ENCODE data around the gene VTI1A.

DNA sequence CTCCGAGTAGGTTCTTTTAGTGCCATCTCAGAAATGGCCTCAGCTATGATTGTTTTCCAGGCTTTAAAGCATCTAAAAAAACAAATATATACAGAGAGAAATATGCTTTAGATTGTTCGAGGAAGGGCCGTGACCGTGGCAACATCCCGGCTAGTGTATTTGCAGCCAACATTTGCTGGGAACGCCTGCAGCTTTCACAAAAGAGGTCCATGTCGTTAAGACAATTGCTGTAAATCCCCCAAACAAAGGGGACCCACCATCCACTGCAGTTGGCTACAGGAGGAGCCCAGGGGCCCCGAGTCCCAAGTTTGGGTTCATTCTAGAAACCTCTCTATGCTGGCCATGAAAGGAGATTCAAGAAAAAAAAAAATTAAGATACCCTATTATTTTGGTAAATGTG lies 350.2 kb downstream of the VTI1A start:
- TF ChIP-seq, protein P1, sequence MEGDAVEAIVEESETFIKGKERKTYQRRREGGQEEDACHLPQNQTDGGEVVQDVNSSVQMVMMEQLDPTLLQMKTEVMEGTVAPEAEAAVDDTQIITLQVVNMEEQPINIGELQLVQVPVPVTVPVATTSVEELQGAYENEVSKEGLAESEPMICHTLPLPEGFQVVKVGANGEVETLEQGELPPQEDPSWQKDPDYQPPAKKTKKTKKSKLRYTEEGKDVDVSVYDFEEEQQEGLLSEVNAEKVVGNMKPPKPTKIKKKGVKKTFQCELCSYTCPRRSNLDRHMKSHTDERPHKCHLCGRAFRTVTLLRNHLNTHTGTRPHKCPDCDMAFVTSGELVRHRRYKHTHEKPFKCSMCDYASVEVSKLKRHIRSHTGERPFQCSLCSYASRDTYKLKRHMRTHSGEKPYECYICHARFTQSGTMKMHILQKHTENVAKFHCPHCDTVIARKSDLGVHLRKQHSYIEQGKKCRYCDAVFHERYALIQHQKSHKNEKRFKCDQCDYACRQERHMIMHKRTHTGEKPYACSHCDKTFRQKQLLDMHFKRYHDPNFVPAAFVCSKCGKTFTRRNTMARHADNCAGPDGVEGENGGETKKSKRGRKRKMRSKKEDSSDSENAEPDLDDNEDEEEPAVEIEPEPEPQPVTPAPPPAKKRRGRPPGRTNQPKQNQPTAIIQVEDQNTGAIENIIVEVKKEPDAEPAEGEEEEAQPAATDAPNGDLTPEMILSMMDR (IDR thresholded peaks at IDR 0.05), result no peak
- TF ChIP-seq POLR2A (IDR thresholded peaks at IDR 0.05), result no peak

Measured in uterus (tissue), 2 donors.